PC-9 (cell line): ENCODE measurements around the gene DERL2. TPM values are rescaled to one million over a fixed set of nuclear protein-coding genes. Genes with fewer than 3 reads are reported as not detected.

Experiments
- BruUV-seq: library from RNA; stranded (reverse); fragments of 400-500 nt; replicated peaks from 2 replicates; lab custom pipeline; 2021; lab: Mats Ljungman, UMichigan
- CTCF ChIA-PET: fragments of 300-600 bp; sonication (Branson Sonifier 250); formaldehyde crosslinking; loops from one replicate; lab custom pipeline; 2022; ENCODE audit warnings: antibody characterized with exemption; lab: Charles Lee
- POLR2A ChIA-PET: fragments of 300-600 bp; sonication (Branson Sonifier 250); formaldehyde crosslinking; loops from one replicate; lab custom pipeline; 2022; ENCODE audit warnings: antibody characterized with exemption; ENCODE audit not compliant: unreplicated experiment; lab: Charles Lee
- DNase-seq, 2 experiments: peaks; one replicate each; pipeline versions ENCODE4 v3.0.0 to v3.0.0-alpha.2; 2015 to 2022; ENCODE audit warnings: mixed read lengths in 1 of 2
- H2AFZ ChIP-seq: fragments of 200-600 bp; sonication (generic); 2 replicates; pipeline ENCODE4 v1.8.1; 2017; ENCODE audit warnings: antibody characterized with exemption
- H3F3A ChIP-seq: fragments of 200-600 bp; sonication (generic); 2 replicates; pipeline ENCODE4 v1.8.1; 2017; ENCODE audit warnings: antibody characterized with exemption, mild to moderate bottlenecking, low read depth; ENCODE audit not compliant: insufficient read depth
- H3K27ac ChIP-seq: fragments of 200-600 bp; sonication (generic); 2 replicates; pipeline ENCODE4 v1.6.1; 2016; ENCODE audit warnings: mixed run types
- H3K27me3 ChIP-seq: fragments of 200-600 bp; sonication (generic); 2 replicates; pipeline ENCODE4 v1.6.1; 2016; ENCODE audit warnings: low read depth, mixed run types; ENCODE audit not compliant: insufficient read depth
- H3K36me3 ChIP-seq: fragments of 200-600 bp; sonication (generic); 2 replicates; pipeline ENCODE4 v1.6.1; 2016; ENCODE audit warnings: low read depth, mixed run types
- H3K4me1 ChIP-seq: fragments of 200-600 bp; sonication (generic); replicated peaks from 2 replicates; pipeline ENCODE4 v1.6.1; 2016; ENCODE audit warnings: mixed run types; ENCODE audit not compliant: insufficient read depth
- H3K4me2 ChIP-seq: fragments of 200-600 bp; sonication (generic); 2 replicates; pipeline ENCODE4 v1.6.1; 2017; ENCODE audit warnings: mixed run types
- H3K4me3 ChIP-seq: fragments of 200-600 bp; sonication (generic); 2 replicates; pipeline ENCODE4 v1.6.1; 2016; ENCODE audit warnings: mixed run types
- H3K79me2 ChIP-seq: fragments of 200-600 bp; sonication (generic); 2 replicates; pipeline ENCODE4 v1.6.1; 2017; ENCODE audit warnings: low read depth, mixed run types
- H3K9me2 ChIP-seq: fragments of 200-600 bp; sonication (generic); 2 replicates; pipeline ENCODE4 v1.8.1; 2017; ENCODE audit warnings: mild to moderate bottlenecking; ENCODE audit not compliant: insufficient read depth
- H3K9me3 ChIP-seq: fragments of 200-600 bp; sonication (generic); 2 replicates; pipeline ENCODE4 v1.8.1; 2016; ENCODE audit warnings: low read depth; ENCODE audit not compliant: insufficient read depth
- H4K20me1 ChIP-seq: fragments of 200-600 bp; sonication (generic); 2 replicates; pipeline ENCODE4 v1.8.1; 2017; ENCODE audit not compliant: insufficient read depth
- CTCF ChIP-seq: fragments of 200-600 bp; sonication (generic); conservative IDR thresholded peaks from 2 replicates; pipeline ENCODE4 v1.6.1; 2017; ENCODE audit warnings: mixed run types, antibody characterized with exemption, mild to moderate bottlenecking, moderate library complexity
- EZH2 ChIP-seq: fragments of 200-600 bp; sonication (generic); IDR thresholded peaks from 2 replicates; pipeline ENCODE4 v1.8.0; 2017; ENCODE audit warnings: antibody characterized with exemption, low read depth
- intact Hi-C: fragments of 100-400 bp; cut with micrococcal nuclease; formaldehyde crosslinking; loops from one replicate; pipeline ENCODE4 v1.10.0; 2022; ENCODE audit not compliant: unreplicated experiment
- total RNA-seq: library from RNA; stranded (reverse); gene quantifications from 2 replicates; pipeline ENCODE4 v1.2.3, GENCODE V29; 2021

DERL2 gene
- total RNA-seq, 1 experiment from 2014 or later = 71.1 TPM

- peaks cover 53% of the 10 kb centered on the region for H3K36me3 ChIP-seq
These were observed 55.5 kb downstream of the DERL2 start for GRCh38 chr17:5430413-5430999.

GRCh38 chr17:5429191-5429887, 56.6 kb downstream of the DERL2 start:
- Histone ChIP-seq H3K4me1 (no peaks in the 10 kb centered on the region), H3K9me3 (no peaks in the 10 kb centered on the region), H4K20me1 (peaks cover 14% of the 10 kb centered on the region), H3F3A (peaks cover 59% of the 10 kb centered on the region), H2AFZ (no peak overlapping the region), H3K9me2 (no peaks in the 10 kb centered on the region), H3K4me3 (no peak overlapping the region), H3K79me2 (peaks cover 4% of the 10 kb centered on the region; the same call in 1 of the 2 replicates), H3K27ac (0 out of 2 replicates have a peak overlapping the region, but pooled peaks have one; percentile 27), H3K4me2 (no peak overlapping the region), H3K27me3 (no peaks in the 10 kb centered on the region), H3K36me3 (peaks cover 56% of the 10 kb centered on the region)
- CTCF ChIA-PET = no interaction called here
- BruUV-seq = no TSS peak
- no peak for TF ChIP-seq CTCF
- no peak for TF ChIP-seq EZH2
- no peak for DNase-seq
- POLR2A ChIA-PET = no interaction called here
- intact Hi-C loops = no loop called here

More at GRCh38 chr17:5430413-5430999, 55.5 kb downstream of the DERL2 start:
- H3K4me2 ChIP-seq = no peak overlapping the region
- intact Hi-C loops = no loop called here
- ChIA-PET CTCF (interaction anchor here (1.0 kb wide), 1 partner anchor 9 kb away, joined by 4 read pairs; the partner anchor contains the start of gene C1QBP), POLR2A (interaction anchor here (0.6 kb wide), 2 partner anchors 11 to 21 kb away, joined by 10 to 14 read pairs; no protein-coding TSS in a partner anchor)
- H3K9me3 ChIP-seq = no peaks in the 10 kb centered on the region
- no peak for TF ChIP-seq CTCF
- TF ChIP-seq EZH2 = no peak
- DNase-seq = no peak
- H3K27ac ChIP-seq = peak overlapping the region; percentile 5; the same call in 1 of the 2 replicates
- no peaks in the 10 kb centered on the region for H3K27me3 ChIP-seq
- peaks cover 13% of the 10 kb centered on the region for H3K79me2 ChIP-seq
- H3F3A ChIP-seq = peaks cover 70% of the 10 kb centered on the region
- peaks cover 23% of the 10 kb centered on the region for H4K20me1 ChIP-seq
- H3K4me1 ChIP-seq = no peaks in the 10 kb centered on the region
- no peak overlapping the region for H2AFZ ChIP-seq
- H3K9me2 ChIP-seq = no peaks in the 10 kb centered on the region
- no peak overlapping the region for H3K4me3 ChIP-seq
- no TSS peak for BruUV-seq

DNA sequence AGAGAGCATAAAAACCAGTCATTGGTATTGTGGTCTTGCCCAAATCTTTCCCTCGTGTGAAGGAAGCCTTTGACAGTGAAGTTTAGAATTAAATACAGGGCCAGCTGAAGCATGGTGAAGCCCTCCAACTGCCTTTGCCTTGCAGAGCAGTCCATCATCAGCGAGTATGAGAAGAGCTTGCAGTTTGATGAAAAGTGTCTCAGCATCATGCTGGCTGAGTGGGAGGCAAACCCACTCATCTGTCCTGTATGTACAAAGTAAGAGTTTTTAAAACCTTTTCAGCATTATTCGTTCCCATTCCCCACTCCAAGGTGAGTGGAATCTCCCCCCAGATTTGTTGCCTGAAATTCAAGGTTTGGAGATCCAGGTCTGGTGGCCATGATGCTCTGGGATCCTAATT, 60.2 kb downstream of the DERL2 start:
- peaks cover 15% of the 10 kb centered on the region for H3K79me2 ChIP-seq
- no peaks in the 10 kb centered on the region for H3K9me3 ChIP-seq
- no peak overlapping the region for H2AFZ ChIP-seq
- H3K27ac ChIP-seq = no peak overlapping the region
- no peaks in the 10 kb centered on the region for H3K9me2 ChIP-seq
- no peaks in the 10 kb centered on the region for H3K27me3 ChIP-seq
- intact Hi-C loops = no loop called here
- no peak for DNase-seq
- no peak overlapping the region for H3K4me3 ChIP-seq
- CTCF ChIA-PET = no interaction called here
- H4K20me1 ChIP-seq = no peaks in the 10 kb centered on the region
- POLR2A ChIA-PET = no interaction called here
- peaks cover 36% of the 10 kb centered on the region; the same call in 1 of the 2 replicates for H3F3A ChIP-seq
- BruUV-seq = no TSS peak
- TF ChIP-seq EZH2 (no peak), CTCF (no peak)
- peaks cover 70% of the 10 kb centered on the region for H3K36me3 ChIP-seq
- H3K4me2 ChIP-seq = no peak overlapping the region
- peaks cover 21% of the 10 kb centered on the region for H3K4me1 ChIP-seq
